ENCODE data around the gene JCAD. TPM values are rescaled to one million over a fixed set of nuclear protein-coding genes. Genes with fewer than 3 reads are reported as not detected.
A peak's percentile ranks its signal among the peaks of the same experiment; 100 is the strongest.

The JCAD gene
- total RNA-seq, 4 donors from 2014 or later, result 0.91 to 23.1 (median 5.5) TPM

DNA sequence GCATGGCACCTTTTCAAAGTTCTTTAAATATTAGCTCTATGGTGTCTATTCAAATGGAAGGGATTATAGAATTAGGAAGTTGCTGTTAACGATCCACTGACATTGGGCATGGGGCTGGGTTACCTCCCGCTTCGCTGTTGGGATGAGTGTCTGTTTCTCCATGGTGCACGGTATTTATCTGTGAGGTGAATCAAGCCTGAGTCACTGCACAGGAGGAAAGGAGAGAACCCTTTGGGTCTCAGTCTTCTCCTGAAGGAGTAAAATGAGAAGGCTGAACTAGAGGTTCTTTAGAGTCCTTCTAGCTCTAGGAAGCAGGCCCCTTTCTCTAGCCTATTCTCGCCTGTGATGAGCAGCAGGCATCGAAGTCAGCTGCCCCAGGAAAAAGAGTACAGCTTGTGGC lies 7.3 kb downstream of the JCAD start:
- H3K27me3 ChIP-seq, result peaks cover 0 to 3% (median 0%) of the 10 kb centered on the region in 4 donors
- DNase-seq, result no peak
- peaks cover 0 to 17% (median 5%) of the 10 kb centered on the region in 3 donors for H3K4me1 ChIP-seq
- H3K36me3 ChIP-seq, result peaks cover 0 to 8% (median 0%) of the 10 kb centered on the region in 3 donors
- no peak overlapping the region for H3K4me3 ChIP-seq
- TF ChIP-seq POLR2A (IDR thresholded peaks at IDR 0.05), result no peak
- TF ChIP-seq, protein P1, sequence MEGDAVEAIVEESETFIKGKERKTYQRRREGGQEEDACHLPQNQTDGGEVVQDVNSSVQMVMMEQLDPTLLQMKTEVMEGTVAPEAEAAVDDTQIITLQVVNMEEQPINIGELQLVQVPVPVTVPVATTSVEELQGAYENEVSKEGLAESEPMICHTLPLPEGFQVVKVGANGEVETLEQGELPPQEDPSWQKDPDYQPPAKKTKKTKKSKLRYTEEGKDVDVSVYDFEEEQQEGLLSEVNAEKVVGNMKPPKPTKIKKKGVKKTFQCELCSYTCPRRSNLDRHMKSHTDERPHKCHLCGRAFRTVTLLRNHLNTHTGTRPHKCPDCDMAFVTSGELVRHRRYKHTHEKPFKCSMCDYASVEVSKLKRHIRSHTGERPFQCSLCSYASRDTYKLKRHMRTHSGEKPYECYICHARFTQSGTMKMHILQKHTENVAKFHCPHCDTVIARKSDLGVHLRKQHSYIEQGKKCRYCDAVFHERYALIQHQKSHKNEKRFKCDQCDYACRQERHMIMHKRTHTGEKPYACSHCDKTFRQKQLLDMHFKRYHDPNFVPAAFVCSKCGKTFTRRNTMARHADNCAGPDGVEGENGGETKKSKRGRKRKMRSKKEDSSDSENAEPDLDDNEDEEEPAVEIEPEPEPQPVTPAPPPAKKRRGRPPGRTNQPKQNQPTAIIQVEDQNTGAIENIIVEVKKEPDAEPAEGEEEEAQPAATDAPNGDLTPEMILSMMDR (IDR thresholded peaks at IDR 0.05), result no peak
- intact Hi-C loops (cut with DNase I), result no loop called here
- no peaks in the 10 kb centered on the region for H3K9me3 ChIP-seq
- WGBS, 2 donors, result 59 to 88% methylated on average over 4 to 5 of the region's 6 CpGs
- H3K27ac ChIP-seq, result no peak overlapping the region

DNA sequence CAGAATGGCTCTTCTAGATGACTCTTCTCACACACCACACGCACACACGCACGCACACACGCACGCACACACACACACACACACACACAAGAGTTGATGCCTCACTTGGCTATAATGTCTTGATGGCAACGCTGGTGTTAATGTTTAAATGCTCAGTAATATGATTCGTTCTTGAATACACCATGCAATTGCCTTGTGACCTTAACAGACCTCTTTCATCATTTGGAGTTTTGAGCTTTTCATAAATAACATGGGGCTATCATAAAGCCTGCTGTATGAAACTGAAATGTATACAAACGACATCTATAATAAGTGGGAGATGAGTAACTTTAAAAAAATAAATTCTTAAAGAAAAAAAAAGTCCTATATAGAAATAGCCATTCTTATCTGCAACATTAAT lies 8.2 kb downstream of the JCAD start:
- TF ChIP-seq, protein P1 (IDR thresholded peaks at IDR 0.05), result no peak
- TF ChIP-seq POLR2A (IDR thresholded peaks at IDR 0.05), result no peak
- Histone ChIP-seq H3K27me3 (peaks cover 0 to 3% (median 0%) of the 10 kb centered on the region in 4 donors), H3K4me3 (no peak overlapping the region), H3K36me3 (peaks cover 0 to 11% (median 0%) of the 10 kb centered on the region in 3 donors), H3K27ac (no peak overlapping the region), H3K4me1 (peaks cover 0 to 14% (median 5%) of the 10 kb centered on the region in 3 donors), H3K9me3 (no peaks in the 10 kb centered on the region)
- WGBS, 2 donors, result 50 to 66% methylated on average over 8 of the region's 8 CpGs
- intact Hi-C loops (cut with DNase I), result no loop called here
- no peak for DNase-seq

DNA sequence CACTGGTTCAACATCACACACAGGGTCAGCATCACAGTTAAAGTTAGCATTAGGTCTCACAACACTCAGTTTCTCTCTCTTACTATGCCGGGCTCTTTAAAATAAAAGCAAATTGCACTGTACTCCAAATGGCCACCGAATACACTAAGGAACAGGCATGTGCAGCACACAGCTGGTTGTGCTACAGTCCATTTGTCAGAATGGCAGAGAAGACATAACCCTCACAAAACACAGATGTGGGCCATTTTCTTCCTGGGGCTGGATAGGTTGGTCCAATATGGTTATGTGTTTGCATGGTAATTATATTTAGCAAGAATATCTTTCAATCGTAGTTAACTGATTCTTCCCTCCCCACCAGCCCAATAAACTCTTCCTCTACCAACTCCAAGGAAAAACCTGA lies 9.0 kb downstream of the JCAD start:
- H3K27ac ChIP-seq, result no peak overlapping the region

DNA sequence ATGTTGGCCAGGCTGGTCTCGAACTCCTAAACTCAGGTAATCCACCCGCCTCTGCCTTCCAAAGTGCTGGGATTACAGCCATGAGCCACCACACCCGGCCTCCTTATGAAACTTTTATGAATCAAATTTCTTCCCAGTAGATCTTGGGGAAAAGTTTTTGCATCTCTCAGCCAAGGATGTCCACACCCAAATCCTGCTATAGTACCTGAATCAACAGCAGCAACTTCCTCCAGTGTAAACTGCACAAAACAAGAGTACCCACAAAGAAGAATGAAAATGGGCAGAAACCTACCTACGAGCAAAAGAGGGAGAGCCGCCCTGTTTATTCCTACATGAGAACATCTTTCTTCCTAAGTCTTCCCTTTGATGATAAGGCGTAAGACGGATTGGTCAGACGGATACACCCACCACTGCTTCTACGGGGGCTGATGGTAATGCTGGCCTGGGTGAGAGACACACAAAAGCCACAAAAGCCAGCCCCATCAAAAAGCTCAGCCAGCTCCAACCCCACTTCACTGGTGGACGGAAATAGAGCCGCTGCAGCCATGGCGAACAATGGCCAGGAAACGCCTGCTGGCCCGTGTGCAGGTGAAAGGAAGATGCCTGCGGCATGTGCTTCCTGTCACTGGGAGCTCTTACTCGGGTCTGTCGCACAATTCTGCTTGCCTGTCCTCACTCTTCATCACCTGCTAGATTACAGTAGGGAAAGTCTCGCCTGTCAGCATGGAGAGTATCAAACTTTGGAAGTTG lies 10.4 kb downstream of the JCAD start:
- no peak for DNase-seq
- 42 to 62% methylated on average over 18 of the region's 18 CpGs for WGBS, 2 donors
- Histone ChIP-seq H3K4me3 (no peak overlapping the region), H3K36me3 (peaks cover 0 to 17% (median 0%) of the 10 kb centered on the region in 3 donors), H3K27ac (peak overlapping the region in 2 of 4 donors; percentile 36 to 66), H3K4me1 (peaks cover 0 to 8% (median 5%) of the 10 kb centered on the region in 3 donors), H3K9me3 (no peaks in the 10 kb centered on the region), H3K27me3 (peaks cover 0 to 3% (median 0%) of the 10 kb centered on the region in 4 donors)
- TF ChIP-seq POLR2A (IDR thresholded peaks at IDR 0.05), result no peak
- TF ChIP-seq, protein P1 (IDR thresholded peaks at IDR 0.05), result no peak
- intact Hi-C loops (cut with DNase I), result no loop called here

More for the DNA sequence above, 9.0 kb downstream of the JCAD start:
- Histone ChIP-seq H3K36me3 (peaks cover 0 to 17% (median 0%) of the 10 kb centered on the region in 3 donors), H3K4me1 (peaks cover 0 to 8% (median 5%) of the 10 kb centered on the region in 3 donors), H3K27me3 (peaks cover 0 to 3% (median 0%) of the 10 kb centered on the region in 4 donors), H3K9me3 (no peaks in the 10 kb centered on the region), H3K4me3 (no peak overlapping the region)
- DNase-seq, result no peak
- intact Hi-C loops (cut with DNase I), result no loop called here
- 71 to 73% methylated on average over 3 of the region's 3 CpGs for WGBS, 2 donors
- TF ChIP-seq POLR2A (IDR thresholded peaks at IDR 0.05), result no peak
- TF ChIP-seq, protein P1 (IDR thresholded peaks at IDR 0.05), result no peak

DNA sequence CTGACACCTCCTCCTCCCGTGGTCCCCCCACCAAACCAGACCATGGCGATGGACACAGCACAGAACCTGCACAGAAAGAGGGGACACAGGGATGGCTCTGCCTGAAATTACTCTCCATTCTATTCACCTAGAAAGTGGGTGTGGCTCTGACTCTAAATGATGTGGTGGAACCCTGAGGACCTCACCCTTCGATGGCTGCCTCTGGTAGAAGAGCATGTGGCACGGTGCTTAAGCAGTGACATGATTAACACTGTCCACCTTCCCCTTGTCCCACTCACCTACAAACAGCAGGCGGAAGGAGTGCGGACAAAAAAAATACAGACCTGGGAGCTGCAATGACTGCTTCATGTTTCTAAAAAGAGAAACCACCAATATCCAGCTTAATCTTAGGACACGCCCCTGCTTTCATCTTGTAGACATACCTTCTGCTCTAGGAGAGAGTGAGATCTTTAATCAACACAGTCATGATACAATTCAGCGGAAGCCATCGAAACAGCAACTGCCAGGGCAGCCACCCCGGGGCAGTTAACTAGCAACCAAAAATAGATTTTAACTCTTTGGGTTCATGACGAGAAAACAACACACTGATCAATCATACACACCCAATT lies 11.4 kb downstream of the JCAD start:
- H3K4me3 ChIP-seq, result no peak overlapping the region
- DNase-seq, result no peak
- H3K4me1 ChIP-seq, result peaks cover 0 to 8% (median 5%) of the 10 kb centered on the region in 3 donors
- intact Hi-C loops (cut with DNase I), result no loop called here
- TF ChIP-seq, protein P1 (IDR thresholded peaks at IDR 0.05), result no peak
- no peak for TF ChIP-seq POLR2A (IDR thresholded peaks at IDR 0.05)
- peak overlapping the region in 1 of 4 donors; percentile 36 for H3K27ac ChIP-seq
- no peaks in the 10 kb centered on the region for H3K9me3 ChIP-seq
- H3K36me3 ChIP-seq, result peaks cover 0 to 17% (median 0%) of the 10 kb centered on the region in 3 donors
- H3K27me3 ChIP-seq, result peaks cover 0 to 3% (median 0%) of the 10 kb centered on the region in 4 donors
- WGBS, 2 donors, result 73 to 76% methylated on average over 8 to 9 of the region's 11 CpGs
